HAP-1 (cell line): ENCODE results near the gene ZNF154.

Source experiments
- DNase-seq, 2 experiments: peaks; one replicate each; pipeline ENCODE4 v3.0.0-alpha.2; 2016 to 2020; ENCODE audit warnings: low spot score in 2 of 2
- H3K27me3 ChIP-seq: fragments of 250-450 bp; sonication (Bioruptor Pico); 2 replicates; pipeline ENCODE4 v1.5.1; 2020; ENCODE audit warnings: low read depth, mild to moderate bottlenecking, moderate library complexity
- H3K36me3 ChIP-seq: fragments of 250-450 bp; sonication (Bioruptor Pico); replicated peaks from 2 replicates; pipeline ENCODE4 v1.5.1; 2020; ENCODE audit warnings: mild to moderate bottlenecking
- H3K4me1 ChIP-seq: fragments of 250-450 bp; sonication (Bioruptor Pico); 2 replicates; pipeline ENCODE4 v1.5.1; 2020; ENCODE audit warnings: mild to moderate bottlenecking
- H3K4me3 ChIP-seq: fragments of 250-450 bp; sonication (Bioruptor Pico); 2 replicates; pipeline ENCODE4 v1.5.1; 2020; ENCODE audit warnings: mild to moderate bottlenecking, moderate library complexity
- H3K9me3 ChIP-seq: fragments of 250-450 bp; sonication (Bioruptor Pico); 2 replicates; pipeline ENCODE4 v1.5.1; 2020; ENCODE audit warnings: mild to moderate bottlenecking, moderate library complexity
- in situ Hi-C: fragments of 300-500 bp; cut with MboI; formaldehyde crosslinking; loops from 3 replicates; pipeline ENCODE4 v1.14.3; 2020; ENCODE audit warnings: low sequenced_read_pairs, inconsistent platforms, mixed read lengths

Gene ZNF154

GRCh38 chr19:57665261-57665806 is 43.7 kb downstream of the ZNF154 start:
- Histone ChIP-seq H3K4me1 (no peaks in the 10 kb centered on the region), H3K9me3 (no peaks in the 10 kb centered on the region; the same call in 1 of the 2 replicates), H3K27me3 (no peaks in the 10 kb centered on the region), H3K36me3 (no peaks in the 10 kb centered on the region), H3K4me3 (no peak overlapping the region)
- in situ Hi-C loops: no loop called here
- no peak for DNase-seq

GRCh38 chr19:57664269-57665127 is 44.5 kb downstream of the ZNF154 start:
- in situ Hi-C loops: no loop called here

GRCh38 chr19:57656346-57656745 is 52.7 kb downstream of the ZNF154 start:
- DNase-seq: no peak
- H3K9me3 ChIP-seq: no peaks in the 10 kb centered on the region
- no peaks in the 10 kb centered on the region for H3K27me3 ChIP-seq
- no peaks in the 10 kb centered on the region for H3K36me3 ChIP-seq
- in situ Hi-C loops: no loop called here
- no peak overlapping the region for H3K4me3 ChIP-seq
- no peaks in the 10 kb centered on the region for H3K4me1 ChIP-seq

More at GRCh38 chr19:57664269-57665127, 44.5 kb downstream of the ZNF154 start:
- peak; percentile 14 to 59 for DNase-seq
- Histone ChIP-seq H3K36me3 (no peaks in the 10 kb centered on the region), H3K4me3 (peak overlapping the region; percentile 22), H3K4me1 (no peaks in the 10 kb centered on the region), H3K9me3 (no peaks in the 10 kb centered on the region; the same call in 1 of the 2 replicates), H3K27me3 (no peaks in the 10 kb centered on the region)

GRCh38 chr19:57655443-57655842 is 53.6 kb downstream of the ZNF154 start:
- in situ Hi-C loops: no loop called here
- Histone ChIP-seq H3K9me3 (no peaks in the 10 kb centered on the region), H3K4me1 (no peaks in the 10 kb centered on the region), H3K27me3 (no peaks in the 10 kb centered on the region), H3K36me3 (no peaks in the 10 kb centered on the region), H3K4me3 (no peak overlapping the region)
- no peak for DNase-seq

- Histone ChIP-seq H3K4me3 (no peak overlapping the region), H3K36me3 (no peaks in the 10 kb centered on the region), H3K9me3 (no peaks in the 10 kb centered on the region), H3K4me1 (no peaks in the 10 kb centered on the region), H3K27me3 (no peaks in the 10 kb centered on the region)
- in situ Hi-C loops: no loop called here
- no peak for DNase-seq
Measured at GRCh38 chr19:57653689-57654088, 55.3 kb downstream of the ZNF154 start.

GRCh38 chr19:57651654-57651996 is 57.4 kb downstream of the ZNF154 start:
- Histone ChIP-seq H3K9me3 (no peaks in the 10 kb centered on the region), H3K36me3 (no peaks in the 10 kb centered on the region), H3K4me3 (no peak overlapping the region), H3K27me3 (no peaks in the 10 kb centered on the region), H3K4me1 (no peaks in the 10 kb centered on the region)
- no peak for DNase-seq
- in situ Hi-C loops: no loop called here

GRCh38 chr19:57648331-57649003 is 60.5 kb downstream of the ZNF154 start:
- Histone ChIP-seq H3K36me3 (no peaks in the 10 kb centered on the region), H3K9me3 (no peaks in the 10 kb centered on the region), H3K4me3 (no peak overlapping the region), H3K27me3 (no peaks in the 10 kb centered on the region), H3K4me1 (no peaks in the 10 kb centered on the region)
- in situ Hi-C loops: no loop called here
- no peak for DNase-seq
